Left renal pelvis (tissue), 4 donors: Measurements from ENCODE around the gene ILF2. TPM values are rescaled to one million over a fixed set of nuclear protein-coding genes. Genes with fewer than 3 reads are reported as not detected.
A peak's percentile ranks its signal among the peaks of the same experiment; 100 is the strongest.
"Not testable (repeated sequence)": the region's sequence is repeated elsewhere in the genome, so short reads cannot be mapped to it uniquely, and the experiment has no call there.

Experiments used
- DNase-seq, 4 donors: peaks; one replicate each; pipeline ENCODE4 v3.0.0-alpha.2; 2013; ENCODE audit warnings: low read depth in 4 of 4, low spot score in 3 of 4
- polyA plus RNA-seq, 4 donors: library from polyadenylated mRNA; unstranded; fragments of 120-200 nt; gene quantifications; one replicate each; pipeline ENCODE4 v1.2.1, GENCODE V29; 2013; ENCODE audit not compliant: insufficient read length in 4 of 4

ILF2 gene
- polyA plus RNA-seq, 4 donors, result 243 to 320 (median 286) TPM

DNA sequence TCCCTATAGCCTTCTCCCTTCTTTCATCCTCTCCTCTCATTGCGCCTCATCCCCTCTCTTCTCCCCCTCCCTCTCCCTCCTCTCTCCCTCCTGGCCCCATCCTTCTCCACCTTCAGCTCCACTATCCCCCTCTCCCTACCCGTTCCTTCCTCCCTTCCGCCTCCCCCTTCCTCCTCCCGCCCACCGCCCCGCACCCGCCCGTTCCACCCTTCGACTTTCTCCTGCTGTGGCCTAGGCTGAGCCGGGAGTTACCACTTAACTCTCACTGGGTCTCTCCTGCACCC, 9.3 kb upstream of the ILF2 start:
- no peak for DNase-seq

DNA sequence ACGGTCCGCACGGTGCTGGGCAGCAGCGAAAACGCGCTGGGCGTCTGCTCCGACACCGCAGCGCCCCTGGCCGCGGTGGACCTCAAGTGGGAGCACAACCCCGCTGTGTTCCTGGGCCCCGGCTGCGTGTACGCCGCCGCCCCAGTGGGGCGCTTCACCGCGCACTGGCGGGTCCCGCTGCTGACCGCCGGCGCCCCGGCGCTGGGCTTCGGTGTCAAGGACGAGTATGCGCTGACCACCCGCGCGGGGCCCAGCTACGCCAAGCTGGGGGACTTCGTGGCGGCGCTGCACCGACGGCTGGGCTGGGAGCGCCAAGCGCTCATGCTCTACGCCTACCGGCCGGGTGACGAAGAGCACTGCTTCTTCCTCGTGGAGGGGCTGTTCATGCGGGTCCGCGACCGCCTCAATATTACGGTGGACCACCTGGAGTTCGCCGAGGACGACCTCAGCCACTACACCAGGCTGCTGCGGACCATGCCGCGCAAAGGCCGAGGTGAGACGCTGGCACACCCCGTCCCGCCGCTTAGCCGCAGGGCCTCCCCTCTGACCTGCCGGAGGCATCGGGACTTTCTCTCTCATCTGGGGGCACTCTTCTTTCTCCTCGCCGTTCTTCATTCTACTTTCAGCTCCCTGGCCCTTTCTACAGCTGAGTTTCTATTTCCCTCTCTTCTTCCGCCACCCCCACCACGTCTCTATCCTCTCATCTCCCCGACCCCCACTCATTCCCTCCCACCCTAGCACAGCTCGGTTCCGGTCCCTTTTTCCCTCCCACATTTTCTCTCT, 8.7 kb upstream of the ILF2 start:
- no peak for DNase-seq

DNA sequence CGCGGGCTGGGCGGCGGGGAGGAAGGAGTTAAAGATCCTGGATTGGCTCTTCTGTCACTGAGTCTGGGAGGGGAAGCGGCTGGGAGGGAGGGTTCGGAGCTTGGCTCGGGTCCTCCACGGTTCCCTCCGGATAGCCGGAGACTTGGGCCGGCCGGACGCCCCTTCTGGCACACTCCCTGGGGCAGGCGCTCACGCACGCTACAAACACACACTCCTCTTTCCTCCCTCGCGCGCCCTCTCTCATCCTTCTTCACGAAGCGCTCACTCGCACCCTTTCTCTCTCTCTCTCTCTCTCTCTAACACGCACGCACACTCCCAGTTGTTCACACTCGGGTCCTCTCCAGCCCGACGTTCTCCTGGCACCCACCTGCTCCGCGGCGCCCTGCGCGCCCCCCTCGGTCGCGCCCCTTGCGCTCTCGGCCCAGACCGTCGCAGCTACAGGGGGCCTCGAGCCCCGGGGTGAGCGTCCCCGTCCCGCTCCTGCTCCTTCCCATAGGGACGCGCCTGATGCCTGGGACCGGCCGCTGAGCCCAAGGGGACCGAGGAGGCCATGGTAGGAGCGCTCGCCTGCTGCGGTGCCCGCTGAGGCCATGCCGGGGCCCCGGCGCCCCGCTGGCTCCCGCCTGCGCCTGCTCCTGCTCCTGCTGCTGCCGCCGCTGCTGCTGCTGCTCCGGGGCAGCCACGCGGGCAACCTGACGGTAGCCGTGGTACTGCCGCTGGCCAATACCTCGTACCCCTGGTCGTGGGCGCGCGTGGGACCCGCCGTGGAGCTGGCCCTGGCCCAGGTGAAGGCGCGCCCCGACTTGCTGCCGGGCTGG, 7.9 kb upstream of the ILF2 start, which contains the start of gene NPR1:
NPR1 (plus strand) TSS at position 170 of the 818 bp plus-strand sequence; CDS start at position 591, 421 bp downstream.
- DNase-seq, result no peak

DNA sequence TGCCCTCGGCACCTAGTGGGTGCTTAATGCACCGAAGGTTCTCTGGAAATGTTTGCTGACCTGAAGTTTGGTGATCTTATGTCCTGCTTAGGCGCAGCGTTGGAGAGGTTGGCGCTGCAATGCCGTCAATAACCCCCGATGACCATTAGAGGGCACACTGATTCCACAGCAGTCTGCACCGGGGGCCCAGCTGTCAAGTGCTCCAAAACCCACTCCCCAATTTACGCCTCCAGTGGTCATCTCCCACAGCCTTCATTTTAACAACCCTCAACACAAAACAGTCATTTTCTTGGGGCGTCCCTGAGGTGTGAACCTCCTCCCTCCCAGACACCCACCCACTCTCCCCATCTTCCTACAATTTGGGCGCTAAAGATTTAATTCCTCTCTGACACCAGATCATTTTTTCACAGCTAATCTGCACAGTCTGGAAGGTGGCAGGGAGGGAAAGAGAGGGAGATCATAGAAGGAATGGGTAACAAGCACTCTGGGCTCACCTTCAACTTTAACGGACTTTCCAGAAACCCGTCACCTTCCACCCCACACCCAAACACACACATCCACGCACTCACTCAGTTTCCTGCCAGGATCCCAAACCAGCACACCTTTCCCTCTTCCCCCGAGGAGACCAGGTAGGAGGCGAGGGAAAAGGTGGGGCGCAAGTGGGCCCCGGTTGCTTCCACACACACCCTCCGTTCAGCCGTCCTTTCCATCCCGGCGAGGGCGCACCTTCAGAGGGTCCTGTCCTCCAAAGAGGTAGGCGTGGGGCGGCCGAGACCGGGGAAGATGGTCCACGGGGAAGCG, 7.1 kb upstream of the ILF2 start:
- DNase-seq, result no peak

DNA sequence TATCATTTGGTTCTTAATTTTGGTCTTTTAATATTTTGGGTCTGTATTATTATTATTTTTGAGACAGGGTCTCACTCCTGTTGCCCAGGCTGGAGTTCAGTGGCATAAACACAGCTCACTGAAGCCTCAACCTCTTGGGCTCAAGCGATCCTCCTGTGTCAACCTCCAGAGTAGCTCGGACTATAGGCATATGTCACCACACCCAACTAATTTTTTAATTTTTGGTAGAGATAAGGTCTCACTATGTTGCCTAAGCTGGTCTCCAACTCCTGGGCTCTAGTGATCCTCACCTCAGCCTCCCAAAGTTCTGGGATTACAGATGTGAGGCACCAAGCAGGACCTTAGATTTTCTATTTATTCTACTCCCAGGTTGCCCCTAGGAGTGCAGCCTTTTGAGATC, 2.7 kb upstream of the ILF2 start:
- DNase-seq, result no peak

DNA sequence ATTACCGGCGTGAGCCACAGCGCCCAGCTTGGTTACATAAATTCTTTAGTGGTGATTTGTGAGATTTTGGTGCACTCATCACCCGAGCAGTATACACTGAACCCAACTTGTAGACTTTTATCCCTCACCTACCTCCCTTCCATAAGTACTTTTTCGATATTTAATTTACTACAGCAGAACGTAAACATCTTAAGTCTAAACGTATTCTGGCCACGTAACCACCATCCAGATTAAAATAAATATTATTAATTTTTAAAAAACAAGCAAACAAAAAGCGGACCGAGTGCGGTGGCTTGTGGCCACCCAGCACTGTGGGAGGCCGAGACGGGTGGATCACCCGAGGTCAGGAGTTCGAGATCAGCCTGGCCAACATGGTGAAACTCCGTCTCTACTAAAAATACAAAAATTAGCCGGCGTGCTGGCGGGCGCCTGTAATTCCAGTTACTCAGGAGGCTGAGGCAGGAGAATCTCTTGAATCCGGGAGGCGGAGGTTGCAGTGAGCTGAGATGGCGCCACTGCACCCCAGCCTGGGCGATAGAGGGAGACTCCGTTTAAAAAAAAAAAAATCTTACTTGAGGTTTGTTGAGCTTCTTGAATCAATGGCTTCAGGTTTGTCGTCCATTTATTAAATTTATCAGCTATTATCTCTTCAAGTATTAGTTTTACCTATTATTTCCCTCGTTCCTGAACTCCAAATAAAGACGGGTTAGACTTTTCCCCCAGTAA, 998 bp upstream of the ILF2 start:
- not testable (repeated sequence) for DNase-seq

DNA sequence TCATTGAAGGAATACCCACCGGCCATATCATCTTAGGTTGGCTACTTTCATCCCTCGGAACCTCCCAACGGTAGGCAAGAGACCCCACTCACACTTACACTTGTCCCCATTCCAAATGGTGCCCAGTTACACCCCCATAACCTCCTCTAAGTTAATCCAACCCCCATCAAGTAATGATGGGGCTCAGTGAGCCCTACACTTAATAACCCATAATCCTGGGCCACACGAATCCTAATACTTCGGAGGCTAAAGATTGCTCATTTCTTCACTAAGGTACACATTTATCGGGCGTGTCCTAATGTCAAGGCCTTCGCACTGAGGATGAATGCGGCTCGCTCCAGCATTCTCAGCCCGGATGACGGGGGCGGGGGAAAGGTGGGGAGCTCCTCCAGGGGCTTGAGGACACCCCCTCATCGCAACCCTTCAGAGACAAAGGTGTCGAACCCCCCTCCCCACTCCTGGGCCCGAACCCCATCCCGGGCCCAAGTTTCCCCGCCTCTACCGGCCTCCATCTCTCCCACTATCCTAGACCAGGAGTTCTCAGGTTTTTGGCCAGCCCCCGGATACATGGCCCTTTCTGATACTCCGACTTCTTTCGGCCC, 435 bp downstream of the ILF2 start:
- DNase-seq, result no peak

DNA sequence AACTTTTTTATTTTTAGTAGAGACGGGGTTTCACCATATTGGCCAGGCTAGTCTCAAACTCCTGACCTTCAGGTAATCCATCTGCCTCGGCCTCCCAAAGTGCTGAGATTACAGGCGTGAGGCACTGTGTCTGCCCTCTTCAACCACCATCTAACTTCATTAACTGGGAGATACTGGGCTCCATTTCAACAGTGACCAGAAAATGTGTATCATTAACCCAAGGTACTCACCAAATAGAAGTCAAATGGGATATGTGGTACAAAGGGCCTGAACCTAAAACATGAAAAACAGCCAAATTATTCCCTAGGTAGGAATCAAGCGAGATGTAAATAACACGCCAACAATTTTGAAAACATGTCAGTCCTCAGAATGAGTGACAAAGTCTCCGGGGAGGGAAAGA, 1.2 kb downstream of the ILF2 start:
- DNase-seq, result no peak

DNA sequence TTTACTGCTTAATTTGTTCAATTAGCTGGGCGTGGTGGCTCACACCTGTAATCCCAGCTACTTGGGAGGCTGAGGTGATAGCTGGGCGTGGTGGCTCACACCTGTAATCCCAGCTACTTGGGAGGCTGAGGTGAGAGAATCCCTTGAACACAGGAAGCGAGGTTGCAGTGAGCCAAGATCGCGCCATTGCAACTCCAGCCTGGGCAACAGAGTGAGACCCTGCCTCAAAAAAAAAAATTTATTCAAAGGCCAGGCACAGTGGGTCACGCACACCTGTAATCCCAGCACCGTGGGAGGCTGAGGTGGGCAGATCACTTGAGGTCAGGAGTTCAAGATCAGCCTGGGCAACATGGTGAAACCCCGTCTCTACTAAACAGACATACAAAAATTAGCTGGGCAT, 2.1 kb downstream of the ILF2 start:
- DNase-seq, result not testable (repeated sequence)

DNA sequence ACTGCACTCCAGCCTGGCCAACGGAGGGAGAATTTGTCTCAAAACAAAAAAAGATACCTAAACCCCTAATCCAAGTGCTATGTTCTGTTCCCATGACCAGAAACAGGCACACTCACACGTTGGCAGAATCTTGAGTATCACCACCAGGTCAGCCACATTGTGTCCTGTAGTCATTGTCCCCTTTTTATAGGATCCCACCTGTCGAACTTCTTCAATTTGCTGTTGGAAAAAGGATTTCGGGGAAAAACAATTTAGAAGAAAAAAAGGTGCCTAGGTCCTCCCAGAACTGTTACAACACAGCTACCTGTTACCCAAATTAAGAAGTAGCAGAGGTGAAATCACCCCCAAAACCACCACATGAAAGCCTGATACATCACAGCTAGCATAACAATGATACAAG, 3.4 kb downstream of the ILF2 start:
- no peak for DNase-seq

DNA sequence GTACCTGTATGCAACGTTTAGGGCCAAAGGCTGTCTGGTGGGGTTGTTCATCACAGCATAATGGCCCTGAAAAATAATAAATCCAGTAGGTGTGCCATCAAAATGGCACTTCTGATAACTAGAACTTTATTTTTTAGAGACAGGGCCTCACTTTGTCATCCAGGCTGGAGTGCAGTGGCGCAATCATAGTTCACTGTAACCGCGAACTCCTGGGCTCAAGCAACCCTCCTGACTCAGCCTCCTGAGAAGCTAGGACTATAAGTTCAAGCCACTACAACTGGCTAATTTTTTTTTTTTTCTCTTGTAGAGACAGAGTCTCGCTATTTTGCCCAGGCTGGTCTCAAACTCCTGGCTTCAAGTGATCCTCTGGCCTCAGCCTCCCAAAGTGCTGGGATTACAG, 7.6 kb downstream of the ILF2 start:
- DNase-seq, result no peak

DNA sequence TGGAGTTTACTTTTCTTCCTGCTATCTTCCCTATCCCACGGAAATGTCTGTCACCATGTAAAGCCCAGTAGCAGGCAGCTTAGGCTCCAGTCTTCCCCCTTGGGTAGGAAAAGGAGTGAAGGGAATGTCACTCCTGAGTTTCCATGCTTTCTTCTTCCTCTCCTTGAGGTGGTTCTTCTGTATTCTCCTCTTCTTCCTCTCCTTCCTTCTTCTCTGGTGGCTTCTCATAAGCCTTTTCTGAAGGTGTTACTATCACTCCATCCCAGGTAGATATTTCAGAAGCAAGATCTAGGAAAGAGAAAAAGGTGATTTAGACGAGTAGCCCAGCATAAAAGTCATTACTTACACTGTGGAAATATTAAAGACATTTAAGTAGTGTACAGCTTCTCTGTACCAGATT, 8.5 kb downstream of the ILF2 start:
- no peak for DNase-seq

DNA sequence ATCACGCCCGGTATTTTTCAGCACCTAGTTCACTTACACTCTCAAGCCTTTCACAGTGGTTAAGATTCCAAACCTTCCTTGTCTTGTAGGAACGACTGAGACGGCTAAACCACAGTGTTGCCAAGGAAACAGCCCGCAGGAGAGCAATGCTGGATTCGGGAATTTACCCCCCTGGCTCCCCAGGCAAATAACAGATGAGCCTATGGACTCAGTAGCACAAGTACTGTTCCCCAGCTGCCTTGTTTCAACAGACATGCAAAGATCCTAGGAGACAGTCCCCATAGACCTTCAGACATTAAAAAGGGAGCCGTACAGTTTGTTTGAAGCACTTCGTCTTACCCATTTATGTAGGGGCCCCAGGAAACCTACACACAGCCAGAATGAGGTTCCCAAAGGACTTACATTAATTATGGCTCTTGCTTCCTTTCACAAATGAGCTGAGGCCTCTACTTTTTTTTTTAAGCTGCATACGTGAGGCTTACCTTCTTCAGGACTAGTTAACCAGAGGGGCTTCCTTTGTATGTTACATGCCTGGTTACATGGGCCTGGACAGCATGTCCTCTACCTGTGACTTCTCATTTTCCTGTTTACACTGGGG, 9.6 kb downstream of the ILF2 start:
- DNase-seq, result no peak

DNA sequence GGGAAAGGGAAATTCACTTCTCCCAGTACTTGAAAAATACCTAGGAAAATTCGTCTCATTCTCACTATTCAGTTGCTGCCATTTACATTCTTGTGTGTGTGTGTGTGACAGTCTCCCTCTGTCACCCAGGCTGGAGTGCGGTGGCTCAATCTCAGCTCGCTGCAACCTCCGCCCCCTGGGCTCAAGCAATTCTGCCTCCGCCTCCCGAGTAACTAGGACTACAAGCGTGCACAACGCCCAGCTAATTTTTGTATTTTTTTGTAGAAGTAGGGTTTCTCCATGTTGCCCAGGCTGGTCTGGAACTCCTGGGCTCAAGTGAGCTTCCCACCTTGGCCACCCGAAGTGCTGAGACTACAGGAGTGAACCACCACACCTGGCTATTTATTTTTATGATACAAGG, 11.1 kb downstream of the ILF2 start:
- DNase-seq, result no peak

DNA sequence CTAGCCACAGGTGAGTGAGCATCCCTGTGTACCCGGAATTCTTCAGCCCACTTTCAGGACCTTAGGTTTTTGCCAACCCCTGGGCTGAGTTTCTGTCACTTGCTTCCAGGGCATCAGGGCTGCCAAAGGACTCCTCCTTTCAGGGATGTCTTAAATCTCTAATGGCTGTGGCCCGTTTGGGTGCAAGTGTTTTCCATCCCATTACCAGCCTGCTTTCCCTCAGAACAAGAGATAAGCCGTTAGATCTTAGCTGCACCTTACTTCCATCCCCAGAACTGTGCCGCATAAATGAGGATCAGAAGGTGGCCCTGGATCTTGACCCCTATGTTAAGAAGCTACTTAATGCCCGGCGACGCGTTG, 11.6 kb downstream of the ILF2 start:
- no peak for DNase-seq

DNA sequence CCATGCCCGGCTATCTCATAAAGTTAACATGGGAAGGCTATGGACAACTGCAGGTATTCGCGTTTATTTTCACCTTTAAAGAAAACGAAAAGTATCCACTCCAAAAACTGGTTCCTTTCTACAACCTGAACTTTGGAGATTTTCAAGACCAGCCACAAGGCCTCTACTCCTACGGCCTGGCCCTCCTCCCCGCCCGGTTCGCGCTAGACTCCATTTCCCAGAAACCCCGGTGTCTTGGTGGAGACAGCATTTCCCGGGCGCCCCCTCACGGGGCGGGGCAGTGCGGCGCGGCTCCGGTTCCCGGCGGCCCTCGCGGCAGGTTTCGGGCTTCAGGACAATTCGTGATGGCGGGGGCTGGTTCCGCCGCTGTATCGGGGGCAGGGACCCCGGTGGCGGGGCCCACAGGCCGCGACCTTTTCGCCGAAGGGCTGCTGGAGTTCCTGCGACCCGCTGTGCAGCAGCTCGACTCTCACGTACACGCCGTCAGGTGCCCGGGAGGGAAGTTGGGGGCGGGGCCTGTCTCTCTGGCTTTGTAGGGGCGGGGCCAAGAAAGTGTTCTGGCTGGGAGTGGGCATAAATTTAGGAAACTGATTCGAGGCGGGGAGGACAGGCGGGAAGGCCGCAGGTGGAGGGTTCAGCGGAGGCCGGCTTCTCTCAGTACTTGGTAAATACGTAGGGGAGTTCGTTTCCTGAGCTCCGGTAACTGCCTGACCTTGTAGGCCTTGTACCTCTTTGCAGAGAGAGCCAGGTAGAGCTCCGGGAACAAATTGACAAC, 12.2 kb downstream of the ILF2 start, which contains the start of gene SNAPIN:
SNAPIN (plus strand) TSS at position 304 of the 775 bp plus-strand sequence; CDS start at position 345, 41 bp downstream.
- peak in 3 of 4 donors; percentile 69 to 81 (median 80) for DNase-seq

DNA sequence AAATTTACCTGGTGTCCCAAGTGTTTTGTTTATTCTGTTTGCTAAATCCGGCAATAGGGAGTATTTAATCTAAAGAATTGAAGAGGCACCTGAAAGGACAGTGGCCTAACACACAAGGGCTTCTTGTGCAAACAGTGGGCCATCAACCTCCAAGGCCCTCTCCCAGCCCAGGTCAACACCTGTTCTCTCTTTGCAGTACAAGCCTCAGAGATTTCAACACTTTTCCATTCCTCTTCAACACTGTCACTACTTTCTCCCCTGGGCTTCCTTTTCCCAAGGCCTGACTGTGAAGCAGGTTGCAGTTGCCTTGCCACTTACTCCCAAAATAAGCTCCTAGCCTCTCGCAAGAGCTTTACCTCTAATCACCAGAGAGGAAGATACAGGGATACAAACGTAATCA, 15.5 kb downstream of the ILF2 start:
- DNase-seq, result no peak

DNA sequence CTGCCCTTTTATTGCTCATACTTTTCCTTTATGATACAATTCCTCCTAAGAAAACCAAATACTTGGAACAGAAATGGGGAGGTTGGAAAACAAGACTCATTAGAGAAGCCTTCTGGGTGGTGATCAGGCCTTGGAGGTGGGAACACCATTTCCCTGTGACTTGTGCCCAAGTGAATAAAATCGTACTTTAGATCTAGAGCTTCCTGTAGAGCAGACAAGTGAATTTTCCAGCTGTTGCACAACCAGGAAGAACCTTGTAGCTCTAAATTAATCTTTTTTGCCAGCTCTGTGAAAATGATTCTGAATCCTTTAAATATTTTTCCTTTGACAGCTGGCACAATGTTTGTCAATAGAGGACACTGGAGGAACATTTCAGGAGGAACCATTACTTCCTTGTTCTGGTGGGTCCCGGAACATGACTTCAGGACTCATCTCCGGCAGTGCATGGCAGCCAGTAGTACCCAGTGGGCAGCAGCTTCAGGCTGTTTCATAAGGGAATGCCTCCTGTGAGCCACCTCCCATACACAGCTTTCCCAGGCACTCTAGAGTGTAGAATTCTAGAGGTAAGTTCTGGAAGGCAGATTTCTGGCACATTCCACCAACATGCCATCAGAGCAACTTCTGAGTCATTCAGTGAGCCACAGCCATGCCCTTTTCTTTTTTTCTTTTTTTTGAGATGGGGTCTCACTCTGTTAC, 17.8 kb downstream of the ILF2 start:
- DNase-seq, result no peak
